HG03439 (cell line): Measurements from ENCODE around the gene CACNA2D4.

Experiments used
- ATAC-seq: cut with Tn5 transposase; IDR thresholded peaks from one replicate; pipeline ENCODE4 v1.9.1; 2021; ENCODE audit warnings: mild to moderate bottlenecking, moderate library complexity; ENCODE audit not compliant: unreplicated experiment

The CACNA2D4 gene

GRCh38 chr12:1873531-1874510, 44.6 kb downstream of the CACNA2D4 start:
- ATAC-seq, result no peak

GRCh38 chr12:1872448-1872847, 46.0 kb downstream of the CACNA2D4 start:
- ATAC-seq, result no peak

GRCh38 chr12:1872001-1872400, 46.5 kb downstream of the CACNA2D4 start:
- ATAC-seq, result no peak

GRCh38 chr12:1870998-1871917, 47.2 kb downstream of the CACNA2D4 start:
- no peak for ATAC-seq

GRCh38 chr12:1870086-1870485, 48.4 kb downstream of the CACNA2D4 start:
- no peak for ATAC-seq

GRCh38 chr12:1869145-1869544, 49.3 kb downstream of the CACNA2D4 start:
- no peak for ATAC-seq

- ATAC-seq, result no peak
Measured at GRCh38 chr12:1865284-1865866, 53.1 kb downstream of the CACNA2D4 start.

GRCh38 chr12:1864867-1865266, 53.6 kb downstream of the CACNA2D4 start:
- ATAC-seq, result no peak

GRCh38 chr12:1864456-1864855, 54.0 kb downstream of the CACNA2D4 start:
- no peak for ATAC-seq

GRCh38 chr12:1863823-1864222, 54.6 kb downstream of the CACNA2D4 start:
- ATAC-seq, result no peak

GRCh38 chr12:1862973-1863372, 55.5 kb downstream of the CACNA2D4 start:
- ATAC-seq, result no peak

GRCh38 chr12:1859643-1860042, 58.8 kb downstream of the CACNA2D4 start:
- no peak for ATAC-seq

- ATAC-seq, result no peak
Measured at GRCh38 chr12:1858456-1858855, 60.0 kb downstream of the CACNA2D4 start.

- ATAC-seq, result no peak
Measured at GRCh38 chr12:1857821-1858220, 60.6 kb downstream of the CACNA2D4 start.

- no peak for ATAC-seq
Measured at GRCh38 chr12:1857086-1857485, 61.4 kb downstream of the CACNA2D4 start.

GRCh38 chr12:1855241-1855640, 63.2 kb downstream of the CACNA2D4 start:
- no peak for ATAC-seq

GRCh38 chr12:1853716-1854115, 64.7 kb downstream of the CACNA2D4 start:
- ATAC-seq, result no peak

- no peak for ATAC-seq
Measured at GRCh38 chr12:1852076-1852475, 66.4 kb downstream of the CACNA2D4 start.

GRCh38 chr12:1851151-1851701, 67.2 kb downstream of the CACNA2D4 start:
- ATAC-seq, result no peak

GRCh38 chr12:1848745-1849144, 69.7 kb downstream of the CACNA2D4 start:
- ATAC-seq, result no peak

GRCh38 chr12:1848146-1848545, 70.3 kb downstream of the CACNA2D4 start:
- no peak for ATAC-seq
